Measurements from ENCODE around the gene ASPN.

The ASPN gene

DNA sequence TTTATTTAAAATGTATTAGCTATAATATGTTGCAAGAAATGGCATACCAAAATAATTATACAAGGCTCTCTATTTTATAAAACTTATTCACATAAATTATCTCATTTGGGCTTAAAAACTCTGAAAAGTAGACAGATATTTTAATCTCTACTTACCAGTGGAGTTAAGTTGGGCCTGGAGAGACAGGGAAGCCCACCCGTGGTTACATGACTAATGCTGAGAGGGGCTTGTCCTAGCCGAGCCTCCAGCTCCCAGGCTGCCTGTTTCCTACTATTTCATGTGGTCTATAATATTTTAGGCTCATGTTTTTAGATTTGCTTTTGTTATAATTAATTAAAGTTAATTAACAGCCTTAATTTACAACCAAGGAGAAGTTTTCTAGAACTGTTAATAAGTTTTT is 20.9 kb upstream of the ASPN start:
- no peak for DNase-seq

DNA sequence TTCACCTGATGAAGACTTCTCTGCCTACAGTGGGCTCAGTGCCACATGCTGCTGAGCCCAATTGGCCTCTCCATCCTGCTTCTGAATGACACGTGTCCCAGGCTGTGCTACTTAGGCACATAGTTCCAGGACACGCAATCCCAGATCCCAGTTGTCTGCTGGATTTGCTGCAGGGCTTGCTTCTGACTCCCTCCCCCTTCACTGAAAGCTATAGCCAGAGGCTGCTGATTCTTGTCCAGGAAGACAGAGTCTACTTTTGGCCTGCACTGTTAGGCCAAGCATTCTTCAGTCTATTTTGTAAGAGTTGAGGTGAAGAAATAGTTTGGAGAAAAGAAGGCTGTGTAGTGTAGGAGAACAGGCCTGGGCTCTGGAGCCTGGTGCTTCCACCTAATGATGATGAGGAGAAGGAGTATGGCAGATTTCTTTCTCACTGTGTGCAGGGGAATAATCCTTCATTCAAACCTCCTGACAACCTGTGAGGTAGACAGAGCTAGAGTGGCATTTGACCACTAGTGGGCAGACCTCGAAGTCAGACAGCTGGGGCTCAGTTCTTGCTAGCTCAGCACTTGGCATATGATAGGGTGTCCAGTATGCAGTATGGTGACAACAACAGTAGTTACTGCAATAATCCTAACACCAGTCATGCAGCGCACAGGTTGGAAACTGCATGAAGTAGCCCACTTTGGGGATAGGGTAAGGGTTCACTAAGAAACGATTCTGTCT is 19.5 kb upstream of the ASPN start:
- DNase-seq, result no peak

- no peak for DNase-seq
These were observed 18.4 kb upstream of the ASPN start for GRCh38 chr9:92500725-92501124.

- DNase-seq, result no peak
These were observed 17.4 kb upstream of the ASPN start for GRCh38 chr9:92499701-92500100.

- no peak for DNase-seq
These were observed 14.3 kb upstream of the ASPN start for GRCh38 chr9:92496396-92497176.

DNA sequence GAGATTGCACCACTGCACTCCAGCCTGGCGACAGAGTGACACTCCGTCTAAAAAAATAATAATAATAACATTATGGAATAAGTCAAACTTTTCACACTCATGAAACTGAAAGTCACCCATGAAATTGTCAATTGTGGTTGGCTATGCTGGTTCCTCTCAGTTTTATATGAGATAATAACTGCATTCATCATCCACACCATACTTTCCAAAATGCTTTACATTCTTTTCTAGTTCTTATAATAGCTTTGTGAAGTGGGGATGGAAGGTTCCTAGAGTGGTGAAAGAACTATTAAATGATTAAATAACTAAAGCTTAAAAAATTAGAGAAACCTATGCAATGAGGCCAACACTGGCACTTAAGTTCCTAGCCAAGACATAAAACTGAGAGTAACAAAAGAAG is 12.6 kb upstream of the ASPN start:
- DNase-seq, result no peak

GRCh38 chr9:92493749-92494387 is 11.6 kb upstream of the ASPN start:
- DNase-seq, result no peak

GRCh38 chr9:92492781-92493401 is 10.6 kb upstream of the ASPN start:
- DNase-seq, result no peak

DNA sequence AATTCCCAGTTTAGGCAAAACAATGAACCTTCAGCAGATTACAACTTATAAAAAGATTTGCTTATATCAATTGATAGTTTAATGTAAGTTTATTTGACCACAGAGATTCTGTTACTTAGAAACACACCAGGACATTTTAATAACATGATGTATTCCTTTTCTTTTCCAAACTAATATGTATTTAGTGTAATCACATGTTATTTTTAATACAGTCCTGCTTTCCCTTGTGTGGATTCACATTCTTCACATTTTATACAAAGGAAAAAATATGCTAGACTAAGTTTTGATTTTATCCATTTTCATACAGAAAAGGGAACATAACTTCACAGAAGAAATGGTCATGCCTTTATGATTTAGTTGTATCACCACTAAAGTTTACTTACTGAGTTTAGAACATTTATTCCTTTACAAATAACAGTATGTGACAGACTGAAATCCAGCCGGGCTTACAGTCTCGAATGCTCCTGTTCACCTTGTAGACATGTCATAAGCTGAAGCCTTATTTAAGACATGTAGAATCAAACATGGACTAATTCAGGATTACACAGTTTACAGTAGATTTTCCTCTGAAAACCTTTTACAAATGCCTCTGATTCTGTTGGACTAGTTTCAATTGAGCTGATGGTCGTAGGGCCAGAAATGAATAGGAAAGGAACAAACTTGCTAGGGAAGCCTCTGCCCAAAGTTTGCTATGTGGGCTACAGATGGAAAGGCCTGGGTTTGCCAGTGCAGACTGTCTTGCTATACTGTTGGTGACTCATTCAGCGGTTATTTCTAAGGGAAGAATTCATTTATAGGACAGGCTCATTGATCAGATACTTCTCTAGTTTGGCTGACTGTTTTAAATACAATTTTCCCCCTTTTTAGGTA is 6.6 kb upstream of the ASPN start:
- no peak for DNase-seq

GRCh38 chr9:92486371-92486770 is 4.1 kb upstream of the ASPN start:
- DNase-seq, result no peak

- no peak for DNase-seq
These were observed 2.3 kb upstream of the ASPN start for GRCh38 chr9:92484563-92484962.

GRCh38 chr9:92483627-92484545 is 1.6 kb upstream of the ASPN start:
- DNase-seq, result no peak

DNA sequence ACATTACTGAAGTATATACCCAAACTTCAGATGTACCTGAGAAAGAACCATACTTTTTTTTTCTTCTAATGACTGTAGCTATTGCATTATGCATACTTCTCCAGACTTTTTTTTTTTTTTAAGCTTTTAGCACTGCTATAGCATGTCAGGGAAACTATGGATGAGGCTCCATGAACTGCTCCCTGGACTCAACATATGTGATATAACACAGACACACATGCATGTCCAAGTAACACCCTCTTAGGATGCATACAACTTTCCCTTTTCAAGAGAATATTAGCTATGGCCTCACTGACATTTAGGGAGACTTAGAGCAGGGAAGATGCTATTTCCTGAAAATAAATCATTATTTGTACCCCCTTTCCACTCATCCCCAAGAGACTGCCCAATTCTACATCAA is 499 bp upstream of the ASPN start:
- no peak for DNase-seq

DNA sequence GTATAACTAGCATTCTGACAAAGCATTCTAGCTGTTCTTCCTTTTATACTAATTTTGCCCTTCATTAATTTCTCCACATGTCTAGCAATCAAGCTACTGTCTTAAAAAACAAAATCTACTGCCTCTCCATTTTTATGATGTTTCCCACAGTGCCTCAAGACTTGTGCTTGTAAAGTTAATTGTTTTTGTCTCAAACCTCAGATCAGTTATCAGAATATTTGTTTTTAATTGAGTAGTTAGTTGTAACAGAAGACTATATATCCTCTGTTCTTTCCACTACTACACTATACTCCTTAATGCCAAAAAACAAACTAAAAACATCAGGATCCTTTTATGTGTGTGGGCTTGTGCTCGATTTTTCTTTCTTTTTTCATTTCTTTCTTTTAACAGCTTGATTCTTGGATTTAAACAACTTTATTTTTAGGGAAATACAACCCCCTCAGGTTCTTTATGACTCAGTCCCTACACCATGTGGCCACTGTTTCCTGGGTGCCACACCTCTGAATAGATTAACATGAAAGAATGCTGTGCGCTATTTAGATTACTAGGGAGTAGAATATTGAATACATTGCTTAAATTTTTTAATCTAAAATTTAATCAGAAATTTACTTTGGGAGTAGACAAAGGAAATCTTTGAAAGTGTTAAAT is 1.2 kb downstream of the ASPN start:
- DNase-seq, result no peak

DNA sequence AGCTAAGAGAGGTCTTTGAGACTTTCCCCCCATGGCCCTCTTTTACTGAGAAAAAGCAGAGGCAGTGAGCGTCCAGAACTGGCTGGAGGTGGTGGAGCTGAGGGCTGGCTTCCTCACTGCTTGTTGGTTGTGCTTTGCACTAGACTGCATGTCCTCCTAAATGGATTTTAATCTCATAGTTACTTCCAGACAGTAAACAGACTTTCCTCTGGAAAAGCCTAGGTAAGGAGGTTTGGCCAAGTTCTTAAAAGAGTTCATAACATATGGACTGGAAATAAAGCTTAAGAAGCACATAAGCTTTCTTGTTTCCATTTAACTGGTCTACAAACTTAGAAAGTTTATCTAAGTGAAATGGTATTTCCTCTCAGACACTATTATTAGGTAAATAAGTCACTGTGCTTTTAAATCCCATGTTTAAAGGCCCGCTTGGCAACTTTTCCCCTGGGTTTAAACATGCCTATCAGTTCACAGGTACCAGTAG is 2.0 kb downstream of the ASPN start:
- no peak for DNase-seq

- no peak for DNase-seq
These were observed 3.0 kb downstream of the ASPN start for GRCh38 chr9:92479346-92479745.

DNA sequence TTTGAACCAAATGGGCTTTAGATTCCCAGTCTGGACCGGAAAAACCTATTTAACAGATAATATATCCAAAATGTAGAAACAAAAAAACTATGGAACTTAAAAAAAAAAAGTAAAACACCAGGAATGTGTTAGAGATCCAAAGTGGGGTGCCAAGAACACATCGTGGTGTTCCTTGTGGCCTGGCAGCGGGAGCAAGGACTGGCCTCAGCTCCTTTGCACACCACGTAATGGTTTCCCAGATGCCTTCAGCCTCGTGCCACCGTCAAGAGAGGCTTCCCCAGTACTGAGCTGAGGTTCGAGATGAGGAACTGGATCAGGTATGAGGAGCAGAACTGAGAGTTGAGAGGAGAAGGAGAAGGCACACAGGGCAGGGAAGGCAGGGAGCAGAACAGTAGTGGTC is 3.5 kb downstream of the ASPN start:
- no peak for DNase-seq

- DNase-seq, result no peak
These were observed 5.3 kb downstream of the ASPN start for GRCh38 chr9:92476962-92477361.

DNA sequence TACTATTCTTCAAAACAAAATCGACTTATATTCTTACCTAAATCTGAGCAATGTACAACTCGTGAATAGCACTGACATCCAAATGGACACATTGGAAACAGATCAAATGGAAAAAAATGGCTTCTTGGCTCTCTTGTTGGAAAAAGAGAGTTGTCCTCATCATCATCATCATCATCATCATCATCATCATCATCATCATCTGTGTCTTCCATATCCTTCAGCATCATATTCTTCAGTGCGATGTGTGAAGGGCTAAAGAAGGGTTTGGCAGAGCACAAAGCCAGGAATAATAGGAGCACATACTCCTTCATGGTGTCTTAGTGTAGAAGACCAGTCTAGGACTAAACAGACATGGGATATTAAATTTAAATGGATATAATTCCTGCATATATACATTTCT is 7.7 kb downstream of the ASPN start:
- no peak for DNase-seq

DNA sequence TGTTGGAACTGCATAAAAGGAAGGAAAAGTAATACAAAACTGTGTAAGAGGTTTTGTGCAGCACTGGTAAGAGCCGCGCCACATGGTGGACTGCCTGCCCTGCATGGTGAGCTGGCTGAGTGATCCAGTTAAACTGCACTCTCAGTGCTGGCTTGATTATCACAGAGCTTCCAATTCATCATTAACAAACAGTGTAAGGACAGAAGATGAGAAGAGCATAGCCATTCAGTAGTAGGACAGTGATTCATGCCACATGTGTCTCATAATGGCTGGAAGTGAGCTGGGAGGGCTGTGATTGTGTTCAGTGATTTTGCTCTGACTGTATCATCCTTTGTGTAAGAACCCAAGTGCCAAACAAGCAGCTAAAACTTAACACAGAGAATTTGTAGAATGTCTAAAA is 14.1 kb downstream of the ASPN start:
- DNase-seq, result no peak

DNA sequence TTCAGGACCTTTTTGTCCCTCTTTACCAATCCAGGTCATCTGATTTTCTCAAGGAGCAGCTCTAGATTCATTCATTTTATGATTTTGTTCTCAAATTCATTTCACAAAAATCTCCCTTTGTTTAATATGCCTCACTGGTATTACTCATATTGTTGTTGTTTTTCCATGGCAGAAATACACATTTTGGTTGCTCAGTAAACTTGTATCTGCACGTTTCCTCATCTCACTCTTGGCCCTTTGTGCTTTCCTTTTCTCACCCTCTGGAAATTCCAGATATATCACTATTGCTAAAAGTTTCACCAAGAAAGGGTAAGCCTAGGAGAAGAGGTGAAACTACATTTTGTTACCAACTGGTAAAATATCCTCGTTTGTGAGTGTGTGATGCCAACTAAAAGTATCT is 14.8 kb downstream of the ASPN start:
- DNase-seq, result no peak

All from NCI-H446 treated with DMSO at 0.1 percent for 48 hours (cell line).